Activated CD4-positive, alpha-beta T cell treated with anti-CD3 and anti-CD28 coated beads, Interleukin-2, amount 10 ng/mL, durations not matched to agents 7 days and 5 days (primary cell): ENCODE measurements around the gene TMEM106A. TPM values are rescaled to one million over a fixed set of nuclear protein-coding genes. Genes with fewer than 3 reads are reported as not detected.
A peak's percentile ranks its signal among the peaks of the same experiment; 100 is the strongest.
"Not testable (repeated sequence)": the region's sequence is repeated elsewhere in the genome, so short reads cannot be mapped to it uniquely, and the experiment has no call there.

Experiments used
- CTCF ChIA-PET: fragments of 350-600 bp; sonication (Branson Sonifier 250); formaldehyde crosslinking; loops from one replicate; lab custom pipeline; 2021; ENCODE audit warnings: antibody characterized with exemption; lab: Charles Lee
- POLR2A ChIA-PET: fragments of 350-600 bp; sonication (Branson Sonifier 250); formaldehyde crosslinking; loops from one replicate; lab custom pipeline; 2021; ENCODE audit warnings: antibody characterized with exemption; lab: Charles Lee
- DNase-seq: peaks from one replicate; pipeline ENCODE4 v3.0.0-alpha.2; 2020
- H3K27ac Mint-ChIP-seq: one replicate; pipeline ENCODE4 v1.8.0; 2021; ENCODE audit warnings: mild to moderate bottlenecking, moderate library complexity, mixed read lengths
- H3K27me3 Mint-ChIP-seq: one replicate; pipeline ENCODE4 v1.8.0; 2021; ENCODE audit warnings: mixed read lengths
- H3K36me3 Mint-ChIP-seq: one replicate; pipeline ENCODE4 v1.8.0; 2021; ENCODE audit warnings: low read depth, mixed read lengths
- H3K4me1 Mint-ChIP-seq: one replicate; pipeline ENCODE4 v1.8.0; 2021; ENCODE audit warnings: mixed read lengths
- H3K4me3 Mint-ChIP-seq: one replicate; pipeline ENCODE4 v1.8.0; 2021; ENCODE audit warnings: mild to moderate bottlenecking, moderate library complexity, mixed read lengths
- H3K9me3 Mint-ChIP-seq: one replicate; pipeline ENCODE4 v1.8.0; 2021; ENCODE audit warnings: mixed read lengths
- total RNA-seq, 2 experiments: library from RNA; stranded (reverse); gene quantifications; one replicate each; pipeline ENCODE4 v1.2.3, GENCODE V29; 2021

The TMEM106A gene
- total RNA-seq, 2 experiments from 2014 or later: 11.7 to 11.8 TPM

GRCh38 chr17:43217614-43218087, 6.0 kb downstream of the TMEM106A start:
- Mint-ChIP-seq H3K4me3 (no peak overlapping the region), H3K36me3 (peaks cover 21% of the 10 kb centered on the region), H3K9me3 (no peaks in the 10 kb centered on the region), H3K27ac (peak overlapping the region; percentile 67), H3K4me1 (peaks cover 37% of the 10 kb centered on the region), H3K27me3 (no peaks in the 10 kb centered on the region)
- POLR2A ChIA-PET: interaction anchor here (1.5 kb wide), 1 partner anchor 98 kb away, joined by 3 read pairs; no protein-coding TSS in a partner anchor
- no peak for DNase-seq
- CTCF ChIA-PET: interaction anchor here (0.6 to 1.0 kb wide), 4 partner anchors 9 to 1211 kb away, joined by 3 to 4 read pairs (median 4); no protein-coding TSS in a partner anchor

GRCh38 chr17:43219001-43219400, 7.3 kb downstream of the TMEM106A start:
- Mint-ChIP-seq H3K4me1 (peaks cover 25% of the 10 kb centered on the region), H3K36me3 (peaks cover 21% of the 10 kb centered on the region), H3K9me3 (no peaks in the 10 kb centered on the region), H3K27me3 (no peaks in the 10 kb centered on the region), H3K4me3 (no peak overlapping the region), H3K27ac (no peak overlapping the region)
- POLR2A ChIA-PET: no interaction called here
- CTCF ChIA-PET: interaction anchor here (1.2 kb wide), 1 partner anchor 24 kb away, joined by 3 read pairs; no protein-coding TSS in a partner anchor
- no peak for DNase-seq

GRCh38 chr17:43219746-43220380, 8.2 kb downstream of the TMEM106A start:
- Mint-ChIP-seq H3K9me3 (no peaks in the 10 kb centered on the region), H3K27me3 (no peaks in the 10 kb centered on the region), H3K36me3 (peaks cover 18% of the 10 kb centered on the region), H3K4me3 (no peak overlapping the region), H3K4me1 (peaks cover 28% of the 10 kb centered on the region), H3K27ac (peak overlapping the region; percentile 2)
- DNase-seq: no peak
- ChIA-PET POLR2A (no interaction called here), CTCF (interaction anchor here (0.6 to 1.2 kb wide), 3 partner anchors 25 to 223 kb away, joined by 3 to 4 read pairs (median 4); no protein-coding TSS in a partner anchor)

GRCh38 chr17:43220511-43221125, 8.9 kb downstream of the TMEM106A start:
- Mint-ChIP-seq H3K9me3 (no peaks in the 10 kb centered on the region), H3K4me3 (no peak overlapping the region), H3K4me1 (peaks cover 28% of the 10 kb centered on the region), H3K27me3 (no peaks in the 10 kb centered on the region), H3K36me3 (peaks cover 14% of the 10 kb centered on the region), H3K27ac (no peak overlapping the region)
- ChIA-PET CTCF (no interaction called here), POLR2A (no interaction called here)
- no peak for DNase-seq

- Mint-ChIP-seq H3K4me3 (no peak overlapping the region), H3K4me1 (peaks cover 8% of the 10 kb centered on the region), H3K27ac (no peak overlapping the region), H3K27me3 (no peaks in the 10 kb centered on the region), H3K9me3 (no peaks in the 10 kb centered on the region), H3K36me3 (peaks cover 4% of the 10 kb centered on the region)
- ChIA-PET CTCF (interaction anchor here (1.1 to 1.2 kb wide), 2 partner anchors 8 to 12 kb away, joined by 3 to 4 read pairs; partner anchors contain the start of gene TMEM106A), POLR2A (no interaction called here)
- no peak for DNase-seq
These were observed 12.6 kb downstream of the TMEM106A start for GRCh38 chr17:43224146-43224705.

GRCh38 chr17:43226393-43226792, 14.7 kb downstream of the TMEM106A start:
- CTCF ChIA-PET: interaction anchor here (0.9 to 1.6 kb wide), 4 partner anchors 9 to 258 kb away, joined by 3 to 7 read pairs (median 3); partner anchors contain the start of genes DHX8 and TMEM106A

GRCh38 chr17:43228020-43228782, 16.5 kb downstream of the TMEM106A start, which contains the start of gene CCDC200:
Gene CCDC200 (minus strand): TSS chr17:43228623. CDS start chr17:43228554, 69 bp downstream.
- H3K27me3 Mint-ChIP-seq, DNase-seq, H3K9me3 Mint-ChIP-seq, H3K36me3 Mint-ChIP-seq, H3K4me3 Mint-ChIP-seq, H3K4me1 Mint-ChIP-seq, H3K27ac Mint-ChIP-seq, POLR2A ChIA-PET, CTCF ChIA-PET: not testable (repeated sequence)

More at GRCh38 chr17:43226393-43226792, 14.7 kb downstream of the TMEM106A start:
- Mint-ChIP-seq H3K9me3 (no peaks in the 10 kb centered on the region), H3K4me3 (no peak overlapping the region), H3K36me3 (peaks cover 2% of the 10 kb centered on the region), H3K4me1 (peaks cover 6% of the 10 kb centered on the region), H3K27me3 (no peaks in the 10 kb centered on the region), H3K27ac (no peak overlapping the region)
- no peak for DNase-seq
- POLR2A ChIA-PET: interaction anchor here (0.5 to 0.7 kb wide), 2 partner anchors 90 to 115 kb away, joined by 3 to 5 read pairs; no protein-coding TSS in a partner anchor

- POLR2A ChIA-PET, H3K27me3 Mint-ChIP-seq, CTCF ChIA-PET, DNase-seq, H3K27ac Mint-ChIP-seq, H3K9me3 Mint-ChIP-seq, H3K4me3 Mint-ChIP-seq, H3K4me1 Mint-ChIP-seq, H3K36me3 Mint-ChIP-seq: not testable (repeated sequence)
These were observed 19.7 kb downstream of the TMEM106A start for GRCh38 chr17:43231205-43232020.

- CTCF ChIA-PET, H3K4me3 Mint-ChIP-seq, H3K27me3 Mint-ChIP-seq, H3K4me1 Mint-ChIP-seq, H3K9me3 Mint-ChIP-seq, H3K36me3 Mint-ChIP-seq, H3K27ac Mint-ChIP-seq, POLR2A ChIA-PET: not testable (repeated sequence)
- peak; percentile 43 for DNase-seq
These were observed 20.5 kb downstream of the TMEM106A start for GRCh38 chr17:43232021-43232699.

- Mint-ChIP-seq H3K4me3 (peak overlapping the region; percentile 36), H3K27ac (peak overlapping the region; percentile 68)
- H3K4me1 Mint-ChIP-seq, POLR2A ChIA-PET, H3K36me3 Mint-ChIP-seq, CTCF ChIA-PET, H3K9me3 Mint-ChIP-seq, DNase-seq, H3K27me3 Mint-ChIP-seq: not testable (repeated sequence)
These were observed 21.6 kb downstream of the TMEM106A start for GRCh38 chr17:43233263-43233662.

- DNase-seq, CTCF ChIA-PET, POLR2A ChIA-PET, H3K27me3 Mint-ChIP-seq, H3K9me3 Mint-ChIP-seq, H3K4me1 Mint-ChIP-seq, H3K36me3 Mint-ChIP-seq: not testable (repeated sequence)
- Mint-ChIP-seq H3K27ac (peak within 1 kb of the TSS; percentile 68), H3K4me3 (peak within 1 kb of the TSS; percentile 36)
These were observed 22.2 kb downstream of the TMEM106A start, which contains the start of gene RNU2-1 for GRCh38 chr17:43233877-43234276. Gene RNU2-1 (minus strand): TSS chr17:43233977.
